T-cell (primary cell): ENCODE measurements around the gene CATSPERD. TPM values are rescaled to one million over a fixed set of nuclear protein-coding genes. Genes with fewer than 3 reads are reported as not detected.
A peak's percentile ranks its signal among the peaks of the same experiment; 100 is the strongest.

Source experiments
- ATAC-seq, 4 experiments: fragments of 200-7000 bp in 3 of 4; fragments of 150-1000 bp in 1 of 4; cut with Tn5 transposase; replicated peaks in 1 of 4; 1 replicate in 3 of 4; 2 replicates in 1 of 4; pipeline ENCODE4 v1.10.0; 2021; ENCODE audit warnings: moderate library complexity in 3 of 4, mild to moderate bottlenecking in 2 of 4, moderate number of reproducible peaks in 1 of 4
- CTCF ChIA-PET, 2 donors: fragments of 300-600 bp; sonication (Branson Sonifier 250); formaldehyde crosslinking; loops; one replicate each; lab custom pipeline; 2022; ENCODE audit warnings: antibody characterized with exemption in 2 of 2; lab: Charles Lee
- POLR2A ChIA-PET, 2 donors: fragments of 300-600 bp; sonication (Branson Sonifier 250); formaldehyde crosslinking; loops; one replicate each; lab custom pipeline; 2022; ENCODE audit warnings: antibody characterized with exemption in 2 of 2; lab: Charles Lee
- DNase-seq, 35 experiments: peaks; one replicate each; pipeline versions ENCODE4 v3.0.0 to v3.0.0-alpha.2; 2013 to 2023
- H3K27ac ChIP-seq: one replicate; pipeline ENCODE4 v1.5.1; 2013; ENCODE audit warnings: low read length
- H3K27me3 ChIP-seq, 2 experiments: replicated peaks in 1 of 2; 1 replicate in 1 of 2; 2 replicates in 1 of 2; pipeline versions ENCODE4 v1.6.1 to v1.7.0; 2013; ENCODE audit warnings: low read length in 1 of 2, mixed read lengths in 1 of 2; ENCODE audit not compliant: control insufficient read depth in 2 of 2, insufficient read depth in 2 of 2; ENCODE audit errors: extremely low read depth in 1 of 2
- H3K36me3 ChIP-seq, 2 donors: 1 replicate in 1 of 2; 2 replicates in 1 of 2; pipeline versions ENCODE4 v1.6.1 to v1.7.0; 2013; ENCODE audit warnings: low read length in 1 of 2; ENCODE audit not compliant: control insufficient read depth in 2 of 2, insufficient read depth in 1 of 2; ENCODE audit errors: extremely low read depth in 1 of 2
- H3K4me1 ChIP-seq, 2 experiments: 1 replicate in 1 of 2; 2 replicates in 1 of 2; pipeline versions ENCODE4 v1.6.1 to v1.7.0; 2013; ENCODE audit warnings: low read length in 2 of 2, mixed read lengths in 1 of 2; ENCODE audit not compliant: insufficient read depth in 2 of 2, control insufficient read depth in 1 of 2; ENCODE audit errors: extremely low read depth in 1 of 2
- H3K4me3 ChIP-seq, 2 donors: 1 replicate in 1 of 2; 2 replicates in 1 of 2; pipeline versions ENCODE4 v1.5.1 to v1.7.0; 2013; ENCODE audit warnings: mild to moderate bottlenecking in 2 of 2, low read length in 1 of 2, moderate library complexity in 1 of 2; ENCODE audit not compliant: control insufficient read depth in 1 of 2; ENCODE audit errors: extremely low read depth in 1 of 2
- H3K9me3 ChIP-seq: 2 replicates; pipeline ENCODE4 v1.7.0; 2013
- H3K27ac Mint-ChIP-seq, 2 donors: one replicate each; pipeline ENCODE4 v1.8.0; 2020 to 2021; ENCODE audit warnings: mild to moderate bottlenecking in 2 of 2, mixed read lengths in 2 of 2
- H3K27me3 Mint-ChIP-seq, 2 donors: one replicate each; pipeline ENCODE4 v1.8.0; 2021 to 2022; ENCODE audit warnings: mixed read lengths in 2 of 2
- H3K36me3 Mint-ChIP-seq: one replicate; pipeline ENCODE4 v1.8.0; 2021; ENCODE audit warnings: mixed read lengths
- H3K4me1 Mint-ChIP-seq, 3 donors: one replicate each; pipeline ENCODE4 v1.8.0; 2020 to 2022; ENCODE audit warnings: mixed read lengths in 3 of 3, mild to moderate bottlenecking in 1 of 3
- H3K4me3 Mint-ChIP-seq, 3 donors: one replicate each; pipeline ENCODE4 v1.8.0; 2020 to 2022; ENCODE audit warnings: mild to moderate bottlenecking in 3 of 3, mixed read lengths in 3 of 3, moderate library complexity in 3 of 3
- H3K9me3 Mint-ChIP-seq, 3 donors: one replicate each; pipeline ENCODE4 v1.8.0; 2020 to 2022; ENCODE audit warnings: mixed read lengths in 3 of 3
- WGBS: methylation state at CpG from one replicate; pipeline ENCODE4 v1.1.5; 2013; ENCODE audit warnings: missing lambda C conversion rate; ENCODE audit not compliant: insufficient coverage; 5-methylcytosine and 5-hydroxymethylcytosine counted together
- total RNA-seq, 35 experiments: library from RNA in 6 of 35; stranded (reverse) in 6 of 35; fragments of 120-200 nt in 1 of 35; gene quantifications; one replicate each; pipeline versions ENCODE4 v1.2.1 to v1.2.4 and lab custom pipeline; 2013 to 2026

CATSPERD gene
- total RNA-seq, 5 donors from 2014 or later (not counting 1 experiment from before 2014, with no cell fraction given) = not detected

GRCh38 chr19:5680084-5680436 lies 40.4 kb upstream of the CATSPERD start:
- no peak for DNase-seq
- no peaks in the 10 kb centered on the region for H3K27me3 Mint-ChIP-seq
- no peaks in the 10 kb centered on the region for H3K27me3 ChIP-seq
- no peaks in the 10 kb centered on the region for H3K9me3 ChIP-seq
- CTCF ChIA-PET = no interaction called here
- H3K4me1 Mint-ChIP-seq = peaks cover 28 to 32% (median 32%) of the 10 kb centered on the region in 3 donors
- peak overlapping the region; percentile 84 to 97 (median 90) for H3K4me3 Mint-ChIP-seq
- POLR2A ChIA-PET = no interaction called here
- peak overlapping the region; percentile 97 to 100 for H3K27ac Mint-ChIP-seq
- 0% methylated on average over 14 of the region's 23 CpGs for WGBS
- ATAC-seq = no peak
- H3K27ac ChIP-seq = peak overlapping the region; percentile 99
- H3K4me3 ChIP-seq = peak overlapping the region; percentile 79 to 80
- peaks cover 3% of the 10 kb centered on the region in 2 donors for H3K36me3 ChIP-seq
- no peaks in the 10 kb centered on the region for H3K36me3 Mint-ChIP-seq
- peaks cover 5 to 25% of the 10 kb centered on the region in 2 experiments for H3K4me1 ChIP-seq
- H3K9me3 Mint-ChIP-seq = no peaks in the 10 kb centered on the region

GRCh38 chr19:5680437-5681368 lies 39.7 kb upstream of the CATSPERD start, which contains the start of the genes HSD11B1L and MICOS13:
HSD11B1L (plus strand) TSS chr19:5681027; CDS start chr19:5684833, 3,806 bp downstream.
MICOS13 (minus strand) TSS chr19:5680516; CDS start chr19:5680486, 30 bp downstream.
- POLR2A ChIA-PET = no interaction called here
- no peaks in the 10 kb centered on the region for H3K27me3 Mint-ChIP-seq
- H3K4me3 Mint-ChIP-seq = peak within 1 kb of the TSS; percentile 84 to 97 (median 90)
- H3K36me3 ChIP-seq = peaks cover 3% of the 10 kb centered on the region in 2 donors
- CTCF ChIA-PET = no interaction called here
- peak within 1 kb of the TSS; percentile 79 to 80 for H3K4me3 ChIP-seq
- H3K27me3 ChIP-seq = no peaks in the 10 kb centered on the region
- WGBS = under 1% methylated on average over 90 of the region's 94 CpGs
- peaks cover 28 to 32% (median 32%) of the 10 kb centered on the region in 3 donors for H3K4me1 Mint-ChIP-seq
- peaks cover 5 to 25% of the 10 kb centered on the region in 2 experiments for H3K4me1 ChIP-seq
- peak; percentile 94 to 96 (median 95) for ATAC-seq
- H3K9me3 ChIP-seq = no peaks in the 10 kb centered on the region
- no peaks in the 10 kb centered on the region for H3K36me3 Mint-ChIP-seq
- peak within 1 kb of the TSS; percentile 97 to 100 for H3K27ac Mint-ChIP-seq
- H3K9me3 Mint-ChIP-seq = no peaks in the 10 kb centered on the region
- peak; percentile 96 to 99 (median 99) for DNase-seq
- H3K27ac ChIP-seq = peak within 1 kb of the TSS; percentile 99

GRCh38 chr19:5681391-5682106 lies 38.9 kb upstream of the CATSPERD start:
- Histone ChIP-seq H3K27me3 (no peaks in the 10 kb centered on the region), H3K4me1 (peaks cover 5 to 31% of the 10 kb centered on the region in 2 experiments), H3K36me3 (peaks cover 3% of the 10 kb centered on the region in 2 donors), H3K9me3 (no peaks in the 10 kb centered on the region), H3K4me3 (peak overlapping the region; percentile 79 to 80), H3K27ac (no peak overlapping the region)
- 70% methylated on average over 14 of the region's 17 CpGs for WGBS
- DNase-seq = no peak
- CTCF ChIA-PET = no interaction called here
- Mint-ChIP-seq H3K4me1 (peaks cover 31 to 40% (median 36%) of the 10 kb centered on the region in 3 donors), H3K36me3 (no peaks in the 10 kb centered on the region), H3K27me3 (no peaks in the 10 kb centered on the region), H3K27ac (peak overlapping the region; percentile 52 to 64), H3K4me3 (peak overlapping the region; percentile 50 to 84 (median 56)), H3K9me3 (no peaks in the 10 kb centered on the region)
- POLR2A ChIA-PET = no interaction called here
- ATAC-seq = no peak

- WGBS = 95% methylated on average over 3 of the region's 3 CpGs
- Histone ChIP-seq H3K9me3 (no peaks in the 10 kb centered on the region), H3K27ac (no peak overlapping the region), H3K36me3 (peaks cover 3% of the 10 kb centered on the region in 2 donors), H3K4me3 (no peak overlapping the region), H3K4me1 (peaks cover 5 to 36% of the 10 kb centered on the region in 2 experiments), H3K27me3 (no peaks in the 10 kb centered on the region)
- Mint-ChIP-seq H3K4me1 (peaks cover 31 to 41% (median 38%) of the 10 kb centered on the region in 3 donors), H3K9me3 (no peaks in the 10 kb centered on the region), H3K27me3 (no peaks in the 10 kb centered on the region), H3K4me3 (peak overlapping the region; percentile 50 to 84 (median 56)), H3K27ac (peak overlapping the region; percentile 12 to 60), H3K36me3 (no peaks in the 10 kb centered on the region)
- ATAC-seq (no peak), DNase-seq (no peak)
- POLR2A ChIA-PET = no interaction called here
- CTCF ChIA-PET = no interaction called here
Observed at GRCh38 chr19:5682107-5682482, 38.3 kb upstream of the CATSPERD start.

GRCh38 chr19:5683177-5683886 lies 37.1 kb upstream of the CATSPERD start:
- POLR2A ChIA-PET = no interaction called here
- no peak overlapping the region for H3K27ac ChIP-seq
- CTCF ChIA-PET = no interaction called here
- no peak for DNase-seq
- peaks cover 5 to 47% of the 10 kb centered on the region in 2 experiments for H3K4me1 ChIP-seq
- H3K27me3 ChIP-seq = no peaks in the 10 kb centered on the region
- peaks cover under 1 to 1% of the 10 kb centered on the region in 2 donors for H3K36me3 ChIP-seq
- no peaks in the 10 kb centered on the region for H3K9me3 ChIP-seq
- H3K9me3 Mint-ChIP-seq = no peaks in the 10 kb centered on the region
- H3K4me3 ChIP-seq = no peak overlapping the region
- no peaks in the 10 kb centered on the region for H3K36me3 Mint-ChIP-seq
- no peaks in the 10 kb centered on the region for H3K27me3 Mint-ChIP-seq
- peak overlapping the region in 2 of 3 donors; percentile 65 to 84 for H3K4me3 Mint-ChIP-seq
- peaks cover 35 to 45% (median 41%) of the 10 kb centered on the region in 3 donors for H3K4me1 Mint-ChIP-seq
- ATAC-seq = no peak
- peak overlapping the region; percentile 31 to 63 for H3K27ac Mint-ChIP-seq
- WGBS = 90% methylated on average over 3 of the region's 10 CpGs
